Measurements from ENCODE around the gene DTHD1.

DTHD1 gene

GRCh38 chr4:36349938-36350549, 68.6 kb downstream of the DTHD1 start:
- no peak for ATAC-seq

GRCh38 chr4:36351082-36351666, 69.8 kb downstream of the DTHD1 start:
- ATAC-seq: peak; percentile 44 to 46

GRCh38 chr4:36353998-36354397, 72.6 kb downstream of the DTHD1 start:
- ATAC-seq: no peak

GRCh38 chr4:36358173-36358572, 76.8 kb downstream of the DTHD1 start:
- no peak for ATAC-seq

GRCh38 chr4:36360755-36361154, 79.3 kb downstream of the DTHD1 start:
- no peak for ATAC-seq

- no peak for ATAC-seq
Measured at GRCh38 chr4:36363024-36363423, 81.6 kb downstream of the DTHD1 start.

GRCh38 chr4:36374836-36375511, 93.6 kb downstream of the DTHD1 start:
- no peak for ATAC-seq

GRCh38 chr4:36385951-36386571, 104.6 kb downstream of the DTHD1 start:
- peak; percentile 79 to 86 for ATAC-seq

GRCh38 chr4:36386691-36387090, 105.3 kb downstream of the DTHD1 start:
- ATAC-seq: no peak

GRCh38 chr4:36388710-36389109, 107.3 kb downstream of the DTHD1 start:
- ATAC-seq: no peak

- ATAC-seq: no peak
Measured at GRCh38 chr4:36391411-36391810, 110.0 kb downstream of the DTHD1 start.

GRCh38 chr4:36392024-36392423, 110.6 kb downstream of the DTHD1 start:
- ATAC-seq: no peak

GRCh38 chr4:36392916-36393315, 111.5 kb downstream of the DTHD1 start:
- ATAC-seq: no peak

Data from activated CD4-positive, CD25-positive, alpha-beta regulatory T cell treated with anti-CD3 and anti-CD28 coated beads, Interleukin-2, amount 50 U/mL, for 24 hours (primary cell).